GM18520 (cell line): ENCODE measurements around the gene WASL.
"Not testable (repeated sequence)": the region's sequence is repeated elsewhere in the genome, so short reads cannot be mapped to it uniquely, and the experiment has no call there.

Experiments used
- ATAC-seq: cut with Tn5 transposase; IDR thresholded peaks from one replicate; pipeline ENCODE4 v1.9.1; 2021; ENCODE audit not compliant: unreplicated experiment

The WASL gene

DNA sequence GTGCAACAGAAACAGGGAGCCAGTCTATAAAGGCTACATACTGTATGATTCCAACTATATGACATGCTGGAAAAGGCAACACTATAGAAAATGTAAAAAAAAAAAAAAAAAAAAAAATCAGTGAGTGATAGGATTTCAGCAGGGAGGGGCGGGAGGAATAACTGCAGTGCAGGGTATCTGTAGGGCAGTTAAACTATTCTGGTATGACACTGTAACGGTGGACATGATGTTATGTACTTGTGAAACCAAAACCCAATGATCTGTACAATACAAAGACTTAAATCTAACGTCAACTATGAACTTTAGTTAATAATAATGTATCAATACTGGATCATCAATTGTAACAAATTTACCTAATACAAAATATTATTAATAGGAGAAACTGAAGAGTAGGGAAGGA, 14.3 kb downstream of the WASL start:
- no peak for ATAC-seq

DNA sequence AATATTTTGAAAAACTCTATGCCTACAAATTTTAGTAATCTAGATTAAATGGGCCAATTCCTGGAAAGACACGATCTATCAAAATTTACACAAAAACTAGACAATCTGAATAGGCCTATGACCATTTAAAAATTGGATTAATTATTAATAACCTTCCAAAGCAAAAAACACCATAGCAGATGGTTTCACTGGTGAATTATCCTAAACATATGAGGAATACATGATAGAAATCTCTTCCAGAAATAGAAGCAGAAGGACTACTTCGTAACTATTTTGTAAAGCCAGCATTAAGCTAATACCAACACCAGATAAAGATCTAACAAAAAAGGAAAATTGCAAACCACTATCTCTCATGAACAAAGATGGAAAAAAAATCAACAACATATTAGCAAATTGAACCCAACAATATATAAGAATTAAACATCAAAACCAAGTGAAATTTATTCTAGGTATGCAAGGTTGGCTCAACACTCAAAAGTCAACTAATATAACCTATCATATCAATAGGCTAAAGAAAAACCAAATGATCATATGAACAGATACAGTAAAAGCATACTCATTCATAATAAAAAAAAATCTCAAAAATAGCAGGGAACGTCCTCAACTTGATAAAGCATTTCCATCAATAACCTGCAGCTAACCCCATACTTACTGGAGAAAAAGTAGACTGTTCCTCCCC, 16.3 kb downstream of the WASL start:
- ATAC-seq: no peak

DNA sequence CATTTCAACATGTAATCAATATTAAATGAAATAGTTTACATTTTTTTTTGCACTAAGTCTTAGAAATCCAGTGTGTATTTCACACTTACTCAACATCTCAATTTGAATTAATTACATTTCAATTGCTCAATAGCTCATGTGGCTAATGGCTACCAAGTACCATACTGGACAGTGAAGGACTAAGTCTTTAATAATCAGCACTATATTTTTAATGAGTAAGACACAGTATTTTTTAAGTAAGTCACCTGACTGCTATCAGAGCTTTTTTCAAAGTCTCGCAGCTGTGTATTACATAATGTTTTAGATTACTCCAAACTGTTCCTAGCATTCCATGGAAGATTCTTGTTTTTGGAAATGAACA, 19.6 kb downstream of the WASL start:
- ATAC-seq: no peak

DNA sequence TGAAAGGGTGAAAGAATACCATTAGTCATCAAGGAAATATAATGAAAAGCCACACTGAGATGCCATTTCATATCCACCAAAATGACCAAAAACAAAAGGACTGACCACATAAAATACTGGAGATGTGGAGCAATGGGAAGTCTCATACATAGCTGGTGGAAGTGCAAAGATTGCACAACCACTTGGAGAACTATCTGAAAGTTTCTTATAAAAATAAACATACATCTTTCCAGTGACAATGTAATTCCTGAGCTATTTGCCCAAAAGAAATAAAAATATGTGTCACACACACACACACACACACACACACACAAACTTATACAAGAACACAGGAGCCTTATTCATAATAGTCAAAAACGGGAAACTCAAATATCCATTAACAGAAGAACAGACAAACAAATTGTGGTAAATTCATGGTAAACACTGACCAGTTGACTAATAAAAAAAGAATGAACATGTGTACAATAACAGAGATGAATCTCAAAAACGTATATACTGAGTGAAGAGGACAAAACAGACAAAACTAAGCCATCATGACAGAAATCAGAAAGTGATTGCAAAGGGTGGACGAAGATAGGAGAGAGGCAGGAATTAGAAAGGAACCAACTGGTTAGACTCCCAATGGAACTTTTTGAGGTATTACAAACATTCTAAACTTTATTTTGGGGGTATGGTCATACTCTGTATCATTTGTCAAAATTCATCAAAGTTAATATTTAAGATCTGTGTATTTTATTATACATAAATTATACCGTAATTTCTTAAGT, 21.5 kb downstream of the WASL start:
- no peak for ATAC-seq

DNA sequence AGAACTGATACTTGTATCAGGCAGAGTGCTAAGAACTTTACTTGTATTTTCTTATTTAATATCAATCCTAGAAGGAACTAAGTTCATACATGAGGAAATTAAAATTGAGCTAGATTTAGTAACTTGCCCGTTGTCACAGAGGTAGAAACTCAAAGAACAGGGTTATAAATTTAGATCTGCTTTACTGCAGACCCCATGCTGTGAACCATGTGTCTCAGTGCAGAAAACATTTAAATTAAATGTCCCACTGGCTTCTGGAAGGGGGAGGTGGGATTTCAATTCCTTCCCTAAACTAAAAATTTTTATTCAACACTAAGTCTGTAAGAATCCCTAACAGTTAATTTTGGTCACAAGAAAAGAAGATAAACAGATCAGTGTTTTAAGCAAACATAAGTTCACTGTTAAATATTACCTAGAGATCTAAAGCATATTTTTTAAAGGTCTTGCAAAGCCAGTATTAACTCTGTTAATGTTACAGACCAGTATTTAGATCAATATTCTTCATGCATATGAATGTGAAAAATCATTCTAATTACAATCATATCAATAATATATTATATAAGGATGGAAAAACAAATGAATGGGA, 23.1 kb downstream of the WASL start:
- ATAC-seq: no peak

DNA sequence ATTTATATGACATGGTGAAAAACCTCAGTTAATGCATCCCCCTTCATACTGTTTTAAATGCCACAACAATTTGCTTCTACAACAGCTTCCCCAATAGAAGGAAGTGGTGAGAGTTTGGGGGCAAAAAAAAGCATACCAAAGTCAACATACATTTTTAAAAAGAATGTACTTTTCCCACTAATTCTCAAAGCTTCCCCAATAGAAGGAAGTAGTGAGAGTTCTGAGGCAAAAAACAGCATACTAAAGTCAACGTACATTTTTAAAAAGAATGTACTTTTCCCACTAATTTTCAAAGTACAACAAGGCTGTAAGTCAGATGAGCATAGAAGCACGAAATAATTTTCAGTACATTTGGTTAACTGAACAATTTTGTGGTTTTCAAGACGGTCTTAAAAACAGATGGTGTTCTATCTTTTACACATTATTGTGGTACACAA, 24.0 kb downstream of the WASL start:
- no peak for ATAC-seq

DNA sequence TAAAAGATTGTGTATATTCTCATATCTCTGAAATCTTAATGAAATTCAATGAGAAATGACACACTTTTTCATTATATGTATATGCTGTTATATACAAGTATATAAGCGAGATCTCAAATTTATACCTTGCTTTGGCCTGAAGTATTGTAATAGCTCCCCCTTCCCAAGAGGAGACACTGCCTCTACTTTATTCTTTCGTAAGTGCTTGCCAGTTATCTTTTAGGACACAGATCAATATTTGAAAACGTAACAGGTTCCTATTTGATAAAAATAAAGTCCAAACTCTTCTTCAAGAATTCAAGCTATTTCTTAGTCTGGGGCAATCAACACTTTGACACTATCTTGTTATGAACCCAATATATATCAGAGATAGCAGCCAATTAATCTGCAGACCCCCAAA, 24.9 kb downstream of the WASL start:
- no peak for ATAC-seq

DNA sequence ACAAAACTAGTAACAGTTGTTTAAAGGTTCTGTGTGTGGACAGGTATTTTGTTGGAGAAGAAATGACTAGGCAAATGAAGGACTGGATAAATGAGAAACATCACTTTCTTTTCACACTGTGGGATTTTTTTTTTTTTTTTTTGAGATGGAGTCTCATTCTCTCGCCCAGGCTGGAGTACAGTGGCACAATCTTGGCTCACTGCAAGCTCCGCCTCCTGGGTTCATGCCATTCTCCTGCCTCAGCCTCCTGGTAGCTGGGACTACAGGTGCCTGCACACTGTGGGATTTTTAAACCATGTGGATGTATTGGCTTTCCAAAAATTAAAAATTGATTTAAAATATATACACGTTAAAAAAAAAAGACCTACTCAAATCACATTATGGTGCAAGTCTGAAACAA, 28.3 kb downstream of the WASL start:
- ATAC-seq: not testable (repeated sequence)

DNA sequence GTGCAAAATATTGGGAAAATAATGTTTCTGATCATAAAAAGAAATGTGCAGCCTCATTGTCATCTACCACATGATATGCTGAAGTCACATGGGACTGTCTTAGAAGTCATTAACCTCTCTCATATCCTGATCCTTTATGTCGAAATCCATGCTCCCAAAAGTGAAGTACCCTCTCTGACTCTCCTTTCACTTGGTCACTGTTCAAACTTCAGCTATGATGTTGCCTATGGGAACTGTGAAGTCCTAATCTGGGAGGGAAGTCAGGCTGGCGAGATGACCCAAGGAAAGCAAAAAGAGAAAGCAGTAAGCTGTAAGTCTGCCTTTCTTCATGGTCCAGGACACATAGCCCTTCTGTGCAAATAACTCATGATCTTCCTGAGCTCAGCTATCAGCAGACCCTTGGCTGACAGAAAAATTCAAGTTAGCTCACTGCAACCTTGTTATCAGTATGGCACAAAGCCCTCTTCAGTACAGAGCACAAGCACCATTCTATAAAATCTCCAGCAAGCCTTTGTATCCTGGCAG, 29.5 kb downstream of the WASL start:
- ATAC-seq: no peak

DNA sequence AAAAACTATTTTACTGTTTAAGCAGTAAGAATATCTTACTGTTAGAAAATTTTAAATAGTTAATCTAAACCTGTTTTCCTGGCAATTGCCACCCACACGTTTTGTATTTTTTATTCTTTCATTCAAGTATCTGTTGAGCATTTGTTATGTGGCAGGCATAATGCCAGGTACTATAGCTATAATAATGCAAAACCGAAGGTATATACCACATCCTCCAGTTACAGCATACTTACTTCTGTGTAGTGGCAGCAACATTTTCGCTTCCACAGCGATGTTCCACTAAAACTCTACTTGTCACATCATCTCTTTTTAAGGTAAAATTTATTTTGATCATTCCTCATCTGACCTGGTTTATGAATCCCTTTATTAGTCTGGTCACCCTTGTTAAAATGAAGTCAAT, 30.0 kb downstream of the WASL start:
- no peak for ATAC-seq

DNA sequence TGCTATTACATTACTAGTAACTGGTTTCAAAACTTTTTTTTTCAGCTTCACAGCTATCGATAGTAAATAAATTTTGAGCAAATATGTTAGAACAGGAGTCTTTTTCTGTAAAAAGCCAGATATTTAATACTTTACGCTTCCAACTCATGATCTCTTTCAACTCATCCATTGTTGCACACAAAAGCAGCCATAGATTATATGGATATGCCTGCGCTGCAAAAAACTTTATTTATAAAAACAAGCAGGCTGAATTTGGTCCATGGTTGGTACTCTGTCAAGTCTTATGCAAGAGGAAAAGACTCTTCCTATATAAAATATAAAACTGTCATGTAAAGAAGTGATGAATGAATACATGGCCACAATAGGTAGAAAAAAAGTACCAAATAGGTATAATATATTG, 31.1 kb downstream of the WASL start:
- ATAC-seq: no peak

DNA sequence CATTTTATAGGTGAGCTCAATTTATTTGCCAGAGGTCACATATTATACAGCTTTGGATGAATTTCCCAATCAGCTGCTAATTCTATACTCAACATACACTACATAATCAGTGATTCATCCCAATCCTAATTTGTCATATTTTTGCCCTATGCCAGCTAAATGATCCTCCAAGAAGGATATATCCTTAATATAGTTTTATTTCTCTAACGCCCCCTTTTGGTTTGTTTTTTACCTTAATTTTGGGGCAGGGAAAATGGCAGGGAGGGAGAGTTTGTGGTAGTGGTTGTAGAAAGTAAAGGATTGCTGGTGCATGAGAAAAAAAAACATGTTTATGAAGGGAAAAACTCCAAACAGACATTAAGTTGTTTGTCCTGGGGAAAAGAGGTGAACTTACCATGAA, 31.9 kb downstream of the WASL start:
- ATAC-seq: no peak

DNA sequence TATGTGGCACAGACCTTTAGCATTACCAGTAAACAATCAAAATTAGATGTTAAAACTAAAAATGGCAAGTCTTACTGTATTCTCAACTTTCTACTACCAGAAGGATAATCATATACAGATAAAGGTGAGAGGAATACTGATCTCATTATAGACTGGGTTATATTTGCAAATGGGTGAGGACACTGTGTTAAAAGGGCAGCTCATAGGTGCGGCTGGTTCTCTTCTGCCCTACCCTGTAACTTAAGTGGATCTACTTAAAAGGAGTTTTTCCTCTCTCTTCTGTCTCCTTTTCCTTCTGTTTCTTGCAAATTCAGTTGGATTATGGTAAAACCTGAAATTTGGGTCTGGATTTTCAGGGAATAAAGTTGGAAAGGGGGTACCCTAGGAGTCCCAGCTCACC, 33.0 kb downstream of the WASL start:
- no peak for ATAC-seq

DNA sequence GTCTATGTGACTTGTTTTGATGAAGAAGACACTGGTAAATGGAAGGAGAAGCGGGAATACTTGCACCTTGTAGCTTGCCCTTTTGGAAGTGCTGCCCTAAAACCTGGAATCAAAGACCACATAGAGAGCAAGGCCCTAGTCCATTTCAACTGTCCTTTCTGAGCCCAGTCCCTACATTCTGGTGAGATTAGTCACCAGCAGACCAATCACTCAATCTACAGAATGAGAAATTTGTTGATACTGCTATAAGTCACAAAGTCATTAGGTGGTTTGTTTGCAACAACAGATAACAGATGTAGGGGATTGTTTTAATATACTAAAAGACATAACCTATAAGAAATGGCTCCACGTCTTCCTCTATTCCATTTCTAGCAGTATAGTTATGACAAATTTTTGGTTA, 33.6 kb downstream of the WASL start:
- no peak for ATAC-seq

DNA sequence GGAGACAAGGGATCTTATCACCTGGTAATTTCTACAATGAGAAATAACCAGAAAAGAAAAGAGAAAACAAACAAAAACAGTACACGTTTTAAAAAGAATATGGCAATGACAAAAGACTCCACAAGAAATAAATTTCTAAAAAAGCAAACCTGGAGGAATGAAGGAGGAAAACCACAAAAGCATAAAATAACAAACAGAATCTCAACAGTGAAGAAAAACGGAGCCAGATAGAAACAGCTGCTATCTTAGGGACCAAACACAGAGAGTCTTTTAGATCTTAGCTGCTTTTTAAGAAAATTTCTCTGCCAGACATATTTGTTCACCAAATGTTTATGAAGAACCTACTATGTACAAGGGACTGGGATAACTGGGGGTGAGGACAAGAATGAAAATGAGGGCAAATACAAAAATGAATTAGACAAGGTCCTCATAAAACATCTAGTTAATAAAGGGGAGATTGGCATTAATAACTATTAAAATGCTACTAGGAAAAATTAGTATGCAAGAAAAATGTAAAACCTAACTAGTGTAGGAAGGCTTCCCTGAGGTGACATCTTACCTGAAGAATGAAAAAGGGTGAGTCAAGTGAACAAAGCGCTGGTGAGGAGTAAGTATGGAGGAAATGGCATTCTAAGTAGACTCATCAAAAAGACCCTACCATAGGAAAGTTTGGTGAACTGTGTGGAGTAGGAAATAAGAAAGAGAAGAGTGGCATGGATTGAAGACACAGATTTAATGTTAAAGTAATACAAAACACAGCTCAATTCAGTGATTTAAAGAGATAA, 34.3 kb downstream of the WASL start:
- no peak for ATAC-seq

DNA sequence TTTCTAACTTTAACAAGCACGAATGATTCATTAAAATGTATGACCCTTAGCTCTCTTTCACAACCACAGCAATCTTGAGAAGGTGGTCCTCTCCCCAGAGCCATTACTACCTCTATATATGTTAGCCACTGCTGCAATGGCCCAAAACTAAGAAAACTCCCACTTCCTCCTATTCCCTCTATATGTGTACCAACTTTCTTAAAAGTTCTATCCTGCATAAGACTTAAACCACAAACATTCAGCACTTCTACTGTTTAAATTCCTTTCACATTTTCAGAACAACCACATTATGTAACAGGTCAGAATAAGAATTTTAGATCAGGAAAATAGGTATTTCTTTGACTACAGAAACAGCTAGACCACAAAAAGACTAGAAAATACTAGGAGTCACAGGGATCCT, 36.2 kb downstream of the WASL start:
- ATAC-seq: no peak

DNA sequence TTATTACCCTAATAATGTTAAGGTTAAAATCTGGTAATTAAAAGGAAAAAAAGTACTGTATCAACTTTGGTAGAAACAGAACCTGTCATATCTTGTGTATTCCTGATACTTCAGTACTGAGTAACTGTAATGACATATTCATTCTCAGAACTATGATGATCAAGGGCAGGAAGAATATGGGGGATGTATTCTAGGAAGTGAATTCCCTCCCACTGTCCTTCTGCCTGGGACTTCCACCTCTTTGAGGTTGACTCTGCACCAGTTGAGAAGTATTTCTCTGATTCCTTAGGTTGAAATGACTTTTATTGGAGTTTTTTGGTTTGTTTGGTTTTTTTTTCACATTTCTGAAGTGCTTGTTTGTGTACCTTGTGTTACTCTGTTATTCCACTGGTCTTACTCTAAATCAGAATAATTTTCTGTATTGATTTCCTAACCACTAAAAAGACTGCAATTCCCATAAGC, 36.9 kb downstream of the WASL start:
- no peak for ATAC-seq

DNA sequence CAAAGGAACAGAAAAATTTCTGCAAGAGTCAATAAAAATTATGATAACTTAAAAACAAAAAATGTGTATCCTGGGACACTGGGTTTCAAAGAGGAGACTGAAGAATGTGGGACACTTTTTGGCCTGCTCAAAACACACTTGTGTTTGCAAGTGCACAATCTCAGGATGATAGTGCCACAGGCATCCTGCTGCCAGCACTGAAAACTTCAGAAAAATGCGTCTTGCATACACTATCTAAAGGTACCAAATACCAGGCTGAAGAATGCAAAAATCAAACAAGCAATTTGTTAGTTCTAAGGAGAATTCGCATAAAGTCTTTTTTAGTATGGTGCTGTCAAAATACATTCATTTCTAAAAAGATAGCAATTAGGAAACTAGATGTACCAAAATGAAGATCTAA, 38.1 kb downstream of the WASL start:
- no peak for ATAC-seq

DNA sequence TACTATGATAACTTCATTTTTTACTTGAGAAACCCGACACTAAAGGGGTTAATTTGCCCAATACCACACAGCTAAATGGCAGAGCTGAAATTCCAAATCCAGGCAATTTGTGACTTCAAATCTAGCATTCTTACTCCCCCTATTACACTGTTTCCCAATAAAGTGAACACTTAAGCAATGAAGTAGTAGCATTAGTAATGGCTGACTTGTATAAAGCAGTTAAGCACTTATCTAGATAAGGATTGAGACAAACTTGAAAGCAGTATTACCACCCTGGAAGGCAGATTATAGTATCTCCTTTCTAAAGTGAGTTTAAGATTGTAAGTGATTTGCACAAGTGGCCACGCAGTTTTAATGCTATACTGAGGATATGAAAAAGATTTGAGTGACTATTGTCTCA, 39.3 kb downstream of the WASL start:
- ATAC-seq: no peak

DNA sequence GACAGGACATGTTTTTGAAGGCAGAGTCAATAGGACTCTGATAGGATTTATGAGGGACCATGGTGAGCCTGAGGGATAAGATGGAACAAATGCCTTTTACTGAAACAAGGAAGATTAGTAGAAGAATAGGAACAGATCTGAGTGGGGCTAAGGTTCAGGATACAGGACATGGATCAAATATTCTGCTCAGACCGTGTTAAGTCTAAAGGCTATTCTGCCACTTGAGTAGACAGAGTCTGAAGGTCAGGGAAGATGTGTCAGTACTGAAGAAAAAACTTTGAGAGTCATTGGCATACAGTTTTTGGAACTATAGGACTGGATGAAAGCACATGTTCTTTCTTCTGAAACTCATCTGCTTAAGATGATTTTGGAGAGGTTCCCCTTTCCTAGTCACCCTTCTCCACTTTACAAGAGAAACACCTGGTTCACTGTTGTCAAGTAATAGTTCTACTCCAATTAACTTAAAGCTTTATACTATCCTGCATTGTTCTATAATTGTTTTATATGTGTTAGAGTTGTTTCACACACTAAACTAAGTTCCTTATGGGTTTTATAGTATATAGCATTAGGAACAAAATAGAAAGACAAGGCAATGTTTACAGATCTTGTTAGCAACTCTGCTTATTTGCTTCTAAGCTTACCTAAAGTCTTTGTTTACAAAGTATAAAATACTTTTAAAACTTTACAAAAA, 43.4 kb downstream of the WASL start:
- ATAC-seq: no peak
